Measurements from ENCODE around the gene HDGFL2.

HDGFL2 gene

DNA sequence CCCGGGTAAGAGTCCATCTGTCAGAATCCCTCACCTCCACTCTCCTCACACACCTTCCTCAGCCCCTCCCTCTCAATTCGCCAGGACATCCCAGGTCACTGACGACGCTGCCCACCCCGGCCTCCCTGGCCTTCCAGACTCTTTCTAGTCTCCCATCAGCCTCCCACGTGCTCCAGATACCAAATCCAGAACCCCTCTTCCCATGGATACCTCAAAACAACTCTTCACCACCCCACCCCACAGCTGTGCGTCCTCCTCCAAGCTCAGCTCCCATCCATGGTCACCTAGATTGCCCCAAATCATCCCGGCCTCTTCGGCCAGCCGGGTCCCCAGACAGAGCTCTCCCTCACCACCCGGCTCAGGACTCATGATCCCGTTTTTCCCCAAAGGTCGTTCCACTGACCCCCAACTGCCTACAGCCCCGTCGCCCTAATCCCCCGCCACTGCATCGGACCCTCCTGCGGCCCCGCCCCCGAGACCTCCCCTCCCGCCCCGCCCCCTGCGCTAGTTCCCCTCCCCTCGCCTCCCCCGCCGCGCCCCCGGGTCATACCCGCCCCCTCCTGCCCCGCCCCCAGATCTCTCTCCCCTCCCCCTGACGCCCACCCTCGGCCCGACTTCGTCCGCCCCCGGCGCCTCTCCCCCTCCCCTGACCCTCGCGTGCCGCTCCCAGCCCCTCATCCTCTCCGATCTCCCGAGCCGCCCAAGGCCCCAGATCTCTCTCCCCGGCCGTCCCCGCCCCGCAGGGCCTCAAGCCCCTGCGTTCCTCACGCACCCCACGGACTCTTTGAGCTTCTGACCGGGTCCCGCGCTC lies 15.0 kb upstream of the HDGFL2 start:
- Histone ChIP-seq H3K9me3 (ENCODE audit: severe bottlenecking) (no peaks in the 10 kb centered on the region), H3K27ac (peak overlapping the region; percentile 94), H3K27me3 (ENCODE audit: insufficient read depth, low read depth, severe bottlenecking) (no peaks in the 10 kb centered on the region), H3K36me3 (peaks cover 28% of the 10 kb centered on the region), H3K4me3 (ENCODE audit: low read depth, low read length) (peak overlapping the region; percentile 66)
- peak; percentile 79 for DNase-seq
- TF ChIP-seq, protein P1, sequence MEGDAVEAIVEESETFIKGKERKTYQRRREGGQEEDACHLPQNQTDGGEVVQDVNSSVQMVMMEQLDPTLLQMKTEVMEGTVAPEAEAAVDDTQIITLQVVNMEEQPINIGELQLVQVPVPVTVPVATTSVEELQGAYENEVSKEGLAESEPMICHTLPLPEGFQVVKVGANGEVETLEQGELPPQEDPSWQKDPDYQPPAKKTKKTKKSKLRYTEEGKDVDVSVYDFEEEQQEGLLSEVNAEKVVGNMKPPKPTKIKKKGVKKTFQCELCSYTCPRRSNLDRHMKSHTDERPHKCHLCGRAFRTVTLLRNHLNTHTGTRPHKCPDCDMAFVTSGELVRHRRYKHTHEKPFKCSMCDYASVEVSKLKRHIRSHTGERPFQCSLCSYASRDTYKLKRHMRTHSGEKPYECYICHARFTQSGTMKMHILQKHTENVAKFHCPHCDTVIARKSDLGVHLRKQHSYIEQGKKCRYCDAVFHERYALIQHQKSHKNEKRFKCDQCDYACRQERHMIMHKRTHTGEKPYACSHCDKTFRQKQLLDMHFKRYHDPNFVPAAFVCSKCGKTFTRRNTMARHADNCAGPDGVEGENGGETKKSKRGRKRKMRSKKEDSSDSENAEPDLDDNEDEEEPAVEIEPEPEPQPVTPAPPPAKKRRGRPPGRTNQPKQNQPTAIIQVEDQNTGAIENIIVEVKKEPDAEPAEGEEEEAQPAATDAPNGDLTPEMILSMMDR (IDR thresholded peaks at IDR 0.05; ENCODE audit: low read depth, low read length): no peak

DNA sequence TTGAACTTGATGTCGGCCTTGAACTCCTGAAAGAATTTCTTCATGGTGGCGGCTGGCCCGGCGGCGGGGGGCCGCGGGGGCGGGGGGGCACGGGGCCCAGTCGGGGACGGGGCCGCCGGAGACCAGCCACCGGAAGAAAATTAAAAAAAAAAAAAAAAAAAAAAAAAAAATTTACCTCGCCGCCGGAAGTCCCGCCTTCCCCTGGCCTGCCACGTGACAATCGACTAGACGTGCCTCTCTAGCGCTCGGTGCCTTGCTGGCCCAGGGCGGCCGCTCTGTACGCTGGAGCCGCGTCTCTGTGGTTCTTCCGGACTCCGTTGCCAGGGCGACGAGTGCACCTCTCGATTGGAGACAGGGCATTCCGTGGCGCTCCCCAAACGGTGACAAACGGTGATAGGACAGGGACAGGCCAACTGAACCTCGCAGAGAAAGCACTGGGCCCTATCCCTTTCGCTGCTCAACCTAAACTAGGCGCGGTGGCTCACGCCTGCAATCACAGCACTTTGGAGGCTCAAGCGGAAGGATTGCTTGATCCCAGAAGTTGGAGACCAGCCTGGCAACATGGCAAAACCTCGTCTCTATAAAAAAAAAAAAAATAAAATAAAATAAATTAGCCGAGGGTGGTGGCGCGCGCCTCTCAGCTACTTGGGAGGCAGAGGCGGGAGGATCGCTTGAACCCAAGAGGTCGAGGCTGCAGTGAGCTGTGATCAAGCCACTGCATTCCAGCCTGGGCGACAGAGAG lies 14.3 kb upstream of the HDGFL2 start, which contains the start of gene UBXN6:
TSS of gene UBXN6 (minus strand) at position 141 of the 742 bp plus-strand sequence. CDS start at position 44, 97 bp downstream.
- Histone ChIP-seq H3K9me3 (ENCODE audit: severe bottlenecking) (no peaks in the 10 kb centered on the region), H3K4me3 (ENCODE audit: low read depth, low read length) (peak within 1 kb of the TSS; percentile 66), H3K36me3 (peaks cover 20% of the 10 kb centered on the region), H3K27ac (peak within 1 kb of the TSS; percentile 94), H3K27me3 (ENCODE audit: insufficient read depth, low read depth, severe bottlenecking) (no peaks in the 10 kb centered on the region)
- TF ChIP-seq, protein P1 (IDR thresholded peaks at IDR 0.05; ENCODE audit: low read depth, low read length): no peak
- DNase-seq: peak; percentile 97

DNA sequence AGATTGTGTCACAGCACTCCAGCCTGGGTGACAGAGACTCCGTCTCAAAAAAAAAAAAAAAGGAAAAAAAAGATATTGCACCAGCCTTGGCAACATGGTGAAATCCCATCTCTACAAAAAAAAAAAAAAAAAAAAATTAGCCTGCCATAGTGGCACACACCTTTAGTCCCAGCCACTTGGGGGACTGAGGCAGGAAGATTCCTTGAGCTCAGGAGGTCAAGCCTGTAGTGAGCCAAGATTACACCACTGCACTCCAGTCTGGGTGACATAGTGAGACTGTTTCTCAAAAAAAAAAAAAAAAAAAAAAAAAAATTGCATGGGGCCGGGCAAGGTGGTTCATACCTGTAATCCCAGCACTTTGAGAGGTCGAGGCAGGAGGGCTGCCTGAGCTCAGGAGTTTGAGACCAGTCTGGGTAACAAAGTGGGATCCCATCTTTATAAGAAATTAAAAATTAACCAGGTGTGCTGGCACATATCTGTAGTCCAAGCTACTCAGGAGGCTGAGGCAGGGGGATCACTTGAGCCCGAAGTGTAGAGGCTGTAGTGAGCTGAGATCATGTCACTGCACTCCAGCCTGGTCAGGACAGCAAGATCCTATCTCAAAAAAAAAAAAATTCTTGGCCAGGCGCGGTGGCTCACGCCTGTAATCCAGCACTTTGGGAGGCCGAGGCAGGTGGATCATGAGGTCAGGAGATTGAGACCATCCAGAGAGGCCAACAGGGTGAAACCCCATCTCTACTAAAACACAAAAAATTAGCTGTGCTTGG lies 7.1 kb upstream of the HDGFL2 start:
- Histone ChIP-seq H3K36me3 (no peaks in the 10 kb centered on the region), H3K27ac (no peak overlapping the region), H3K4me3 (ENCODE audit: low read depth, low read length) (no peak overlapping the region), H3K27me3 (ENCODE audit: insufficient read depth, low read depth, severe bottlenecking) (no peaks in the 10 kb centered on the region), H3K9me3 (ENCODE audit: severe bottlenecking) (no peaks in the 10 kb centered on the region)
- no peak for DNase-seq
- TF ChIP-seq, protein P1 (IDR thresholded peaks at IDR 0.05; ENCODE audit: low read depth, low read length): no peak

DNA sequence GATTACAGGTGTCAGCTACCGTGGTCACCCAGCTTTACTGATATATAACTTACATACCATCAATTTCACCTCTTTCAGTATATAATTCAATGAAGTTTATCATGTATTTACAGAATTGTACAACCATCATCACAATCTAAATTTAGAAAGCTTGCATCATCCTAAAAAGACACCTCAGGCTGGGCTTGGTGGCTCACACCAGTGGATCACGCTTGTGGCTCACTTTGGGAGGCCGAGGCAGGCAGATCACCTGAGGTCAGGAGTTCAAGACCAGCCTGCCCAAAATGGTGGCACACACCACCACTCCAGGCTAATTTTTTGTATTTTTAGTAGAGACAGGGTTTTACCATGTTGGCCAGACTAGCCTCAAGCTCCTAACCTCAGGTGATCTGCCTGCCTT lies 4.3 kb upstream of the HDGFL2 start:
- no peak overlapping the region for H3K27ac ChIP-seq
- no peaks in the 10 kb centered on the region for H3K36me3 ChIP-seq
- DNase-seq: no peak
- TF ChIP-seq, protein P1 (IDR thresholded peaks at IDR 0.05; ENCODE audit: low read depth, low read length): no peak
- H3K9me3 ChIP-seq (ENCODE audit: severe bottlenecking): no peaks in the 10 kb centered on the region
- no peak overlapping the region for H3K4me3 ChIP-seq (ENCODE audit: low read depth, low read length)
- H3K27me3 ChIP-seq (ENCODE audit: insufficient read depth, low read depth, severe bottlenecking): no peaks in the 10 kb centered on the region

DNA sequence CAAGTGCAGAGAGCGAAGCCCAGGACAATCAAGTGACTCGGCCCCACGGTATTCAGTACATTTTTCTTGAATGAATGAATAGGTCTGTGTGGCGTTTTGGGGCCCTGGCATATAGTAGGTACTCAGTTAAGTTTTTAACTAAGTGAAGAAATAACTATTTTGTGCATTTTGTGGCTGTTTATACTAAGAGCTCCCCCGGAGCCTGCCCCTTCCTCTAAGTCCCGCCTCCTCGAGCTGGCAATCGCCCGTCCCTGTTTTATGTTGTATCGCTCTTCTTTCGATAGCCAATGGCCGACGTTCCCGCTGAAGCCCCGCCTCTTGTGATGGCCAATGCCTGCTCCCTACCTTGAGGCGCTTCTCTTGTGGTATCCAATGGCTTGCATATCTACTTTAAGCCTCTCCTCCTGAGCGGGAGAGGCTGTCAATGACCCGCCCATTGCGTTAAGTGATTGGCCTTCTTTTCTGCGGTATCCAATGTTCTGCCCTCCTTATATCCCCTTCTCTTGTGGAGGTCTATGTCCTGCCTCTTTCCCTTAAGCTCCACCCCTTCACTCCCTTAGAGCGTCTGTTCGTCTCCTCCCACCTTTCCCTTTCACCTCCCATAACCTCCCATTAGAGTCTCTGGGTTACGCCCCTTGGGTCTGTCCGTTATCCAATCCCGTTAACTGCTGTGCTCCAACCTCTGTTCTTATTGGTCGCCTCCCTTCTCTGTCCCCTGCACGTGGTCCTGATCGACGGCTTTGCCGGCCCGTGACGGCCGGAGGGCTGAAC lies 509 bp upstream of the HDGFL2 start:
- Histone ChIP-seq H3K27me3 (ENCODE audit: insufficient read depth, low read depth, severe bottlenecking) (no peaks in the 10 kb centered on the region), H3K27ac (peak overlapping the region; percentile 87), H3K9me3 (ENCODE audit: severe bottlenecking) (no peaks in the 10 kb centered on the region), H3K4me3 (ENCODE audit: low read depth, low read length) (peak overlapping the region; percentile 61), H3K36me3 (peaks cover 11% of the 10 kb centered on the region)
- peak; percentile 99 for DNase-seq
- TF ChIP-seq, protein P1 (IDR thresholded peaks at IDR 0.05; ENCODE audit: low read depth, low read length): no peak
